Fibroblast of lung (primary cell): Measurements from ENCODE around the gene TLR1. TPM values are rescaled to one million over a fixed set of nuclear protein-coding genes. Genes with fewer than 3 reads are reported as not detected.
A peak's percentile ranks its signal among the peaks of the same experiment; 100 is the strongest.
"Not testable (repeated sequence)": the region's sequence is repeated elsewhere in the genome, so short reads cannot be mapped to it uniquely, and the experiment has no call there.

ENCODE experiments used
- DNase-seq, 2 donors: peaks; one replicate each; pipeline versions ENCODE4 v3.0.0 to v3.0.0-alpha.2; 2010; ENCODE audit warnings: low read depth in 2 of 2
- H2AFZ ChIP-seq: 2 replicates; pipeline ENCODE4 v1.5.1; 2012; ENCODE audit warnings: low read length, control low read depth, inconsistent platforms
- H3K27ac ChIP-seq: 2 replicates; pipeline ENCODE4 v1.5.1; 2011; ENCODE audit warnings: low read length, control low read depth; ENCODE audit not compliant: insufficient read depth
- H3K27me3 ChIP-seq: 2 replicates; pipeline ENCODE4 v1.5.1; 2011; ENCODE audit warnings: mild to moderate bottlenecking, low read length; ENCODE audit not compliant: control insufficient read depth, insufficient read depth
- H3K36me3 ChIP-seq: 2 replicates; pipeline ENCODE4 v1.5.1; 2011; ENCODE audit warnings: low read length; ENCODE audit not compliant: control insufficient read depth, insufficient read depth
- H3K4me1 ChIP-seq: 2 replicates; pipeline ENCODE4 v1.5.1; 2011; ENCODE audit warnings: low read length; ENCODE audit not compliant: control insufficient read depth, insufficient read depth; ENCODE audit errors: extremely low read depth
- H3K4me2 ChIP-seq: 2 replicates; pipeline ENCODE4 v1.5.1; 2011; ENCODE audit warnings: low read length, control low read depth; ENCODE audit not compliant: insufficient read depth; ENCODE audit errors: extremely low read depth
- H3K4me3 ChIP-seq, 4 experiments: fragments of 200-600 bp in 1 of 4; sonication (generic) in 1 of 4; replicated peaks in 1 of 4; 2 replicates each; pipeline ENCODE4 v1.5.1; 2011 to 2016; ENCODE audit warnings: low read length in 4 of 4, low read depth in 3 of 4, mild to moderate bottlenecking in 3 of 4, control low read depth in 2 of 4, inconsistent platforms in 1 of 4, mixed read lengths in 1 of 4; ENCODE audit not compliant: insufficient read depth in 1 of 4; ENCODE audit errors: control extremely low read depth in 1 of 4
- H3K79me2 ChIP-seq: 2 replicates; pipeline ENCODE4 v1.5.1; 2012; ENCODE audit warnings: mild to moderate bottlenecking, low read length, inconsistent platforms; ENCODE audit not compliant: control insufficient read depth, insufficient read depth
- H3K9ac ChIP-seq: 2 replicates; pipeline ENCODE4 v1.5.1; 2011; ENCODE audit warnings: mild to moderate bottlenecking, low read length, control low read depth; ENCODE audit not compliant: insufficient read depth
- H3K9me3 ChIP-seq: 2 replicates; pipeline ENCODE4 v1.5.1; 2012; ENCODE audit warnings: low read depth, low read length; ENCODE audit not compliant: control insufficient read depth, insufficient read depth
- H4K20me1 ChIP-seq: 2 replicates; pipeline ENCODE4 v1.5.1; 2011; ENCODE audit warnings: low read length; ENCODE audit not compliant: control insufficient read depth, insufficient read depth; ENCODE audit errors: extremely low read depth
- EZH2 ChIP-seq: IDR thresholded peaks from 2 replicates; pipeline ENCODE4 v1.5.1; 2012; ENCODE audit warnings: low read length, control low read depth, mild to moderate bottlenecking; ENCODE audit errors: missing control alignments
- polyA plus RNA-seq, 2 donors: library from polyadenylated mRNA; depleted of rRNA in 1 of 2; stranded (reverse) in 1 of 2; unstranded in 1 of 2; fragments of >200 nt; gene quantifications; 2 replicates each; pipeline ENCODE4 v1.2.1, GENCODE V29; 2011 to 2012; ENCODE audit warnings: missing spikeins in 1 of 2
- total RNA-seq: library from RNA; depleted of rRNA; stranded (reverse); fragments of >200 nt; gene quantifications from 2 replicates; pipeline ENCODE4 v1.2.1, GENCODE V29; 2014
- TF ChIP-seq, protein P1 (sequence below), 2 donors: IDR thresholded peaks in 1 of 2; conservative IDR thresholded peaks in 1 of 2; 1 replicate in 1 of 2; 2 replicates in 1 of 2; pipeline ENCODE4 v1.5.1; 2011 to 2012; ENCODE audit warnings: low read length in 2 of 2, control low read depth in 1 of 2, inconsistent platforms in 1 of 2, low read depth in 1 of 2, mild to moderate bottlenecking in 1 of 2

The TLR1 gene
- total and polyA plus RNA-seq, 2 donors (not counting 1 experiment from before 2014, with no cell fraction given), result 0.77 to 1.7 TPM

- H3K9ac ChIP-seq, result no peak overlapping the region
- H3K4me1 ChIP-seq, result no peaks in the 10 kb centered on the region
- no peak overlapping the region for H2AFZ ChIP-seq
- H3K79me2 ChIP-seq, result no peaks in the 10 kb centered on the region
- no peaks in the 10 kb centered on the region for H3K36me3 ChIP-seq
- H4K20me1 ChIP-seq, result no peaks in the 10 kb centered on the region
- no peak overlapping the region for H3K4me3 ChIP-seq
- no peak overlapping the region for H3K27ac ChIP-seq
- H3K27me3 ChIP-seq, result no peaks in the 10 kb centered on the region
- H3K4me2 ChIP-seq, result no peak overlapping the region
- no peak for DNase-seq
- H3K9me3 ChIP-seq, result no peaks in the 10 kb centered on the region
- no peak for TF ChIP-seq EZH2
- TF ChIP-seq, protein P1, sequence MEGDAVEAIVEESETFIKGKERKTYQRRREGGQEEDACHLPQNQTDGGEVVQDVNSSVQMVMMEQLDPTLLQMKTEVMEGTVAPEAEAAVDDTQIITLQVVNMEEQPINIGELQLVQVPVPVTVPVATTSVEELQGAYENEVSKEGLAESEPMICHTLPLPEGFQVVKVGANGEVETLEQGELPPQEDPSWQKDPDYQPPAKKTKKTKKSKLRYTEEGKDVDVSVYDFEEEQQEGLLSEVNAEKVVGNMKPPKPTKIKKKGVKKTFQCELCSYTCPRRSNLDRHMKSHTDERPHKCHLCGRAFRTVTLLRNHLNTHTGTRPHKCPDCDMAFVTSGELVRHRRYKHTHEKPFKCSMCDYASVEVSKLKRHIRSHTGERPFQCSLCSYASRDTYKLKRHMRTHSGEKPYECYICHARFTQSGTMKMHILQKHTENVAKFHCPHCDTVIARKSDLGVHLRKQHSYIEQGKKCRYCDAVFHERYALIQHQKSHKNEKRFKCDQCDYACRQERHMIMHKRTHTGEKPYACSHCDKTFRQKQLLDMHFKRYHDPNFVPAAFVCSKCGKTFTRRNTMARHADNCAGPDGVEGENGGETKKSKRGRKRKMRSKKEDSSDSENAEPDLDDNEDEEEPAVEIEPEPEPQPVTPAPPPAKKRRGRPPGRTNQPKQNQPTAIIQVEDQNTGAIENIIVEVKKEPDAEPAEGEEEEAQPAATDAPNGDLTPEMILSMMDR (conservative IDR thresholded peaks at IDR 0.05 in 1 of 2, IDR thresholded peaks at IDR 0.05 in 1 of 2; ENCODE audit: low read depth in 1 of 2, low read length in 2 of 2), result no peak
These were observed 6.7 kb upstream of the TLR1 start for GRCh38 chr4:38811297-38811696.

DNA sequence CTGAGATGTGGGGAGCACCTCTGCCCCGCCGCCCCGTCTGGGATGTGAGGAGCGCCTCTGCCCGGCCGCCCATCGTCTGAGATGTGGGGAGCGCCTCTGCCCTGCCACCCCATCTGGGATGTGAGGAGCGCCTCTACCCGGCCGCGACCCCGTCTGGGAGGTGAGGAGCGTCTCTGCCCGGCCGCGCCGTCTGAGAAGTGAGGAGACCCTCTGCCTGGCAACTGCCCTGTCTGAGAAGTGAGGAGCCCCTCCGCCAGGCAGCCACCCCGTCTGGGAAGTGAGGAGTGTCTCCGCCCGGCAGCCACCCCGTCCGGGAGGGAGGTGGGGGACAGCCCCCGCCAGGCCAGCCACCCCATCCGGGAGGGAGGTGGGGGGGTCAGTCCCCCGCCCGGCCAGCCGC is 2.9 kb upstream of the TLR1 start:
- H3K27ac ChIP-seq, H4K20me1 ChIP-seq, H3K36me3 ChIP-seq, H3K9me3 ChIP-seq, H3K4me2 ChIP-seq, H3K79me2 ChIP-seq, H3K9ac ChIP-seq, H3K4me1 ChIP-seq, H2AFZ ChIP-seq, DNase-seq, H3K4me3 ChIP-seq, H3K27me3 ChIP-seq: not testable (repeated sequence)

- H3K9ac ChIP-seq, DNase-seq, H3K27me3 ChIP-seq, H3K4me2 ChIP-seq, H4K20me1 ChIP-seq, H3K4me3 ChIP-seq, H2AFZ ChIP-seq, H3K4me1 ChIP-seq, H3K79me2 ChIP-seq, H3K36me3 ChIP-seq, H3K27ac ChIP-seq, H3K9me3 ChIP-seq: not testable (repeated sequence)
These were observed 1.7 kb upstream of the TLR1 start for GRCh38 chr4:38806251-38806650.

GRCh38 chr4:38805530-38806145 is 1.0 kb upstream of the TLR1 start:
- Histone ChIP-seq H3K79me2 (no peaks in the 10 kb centered on the region), H4K20me1 (no peaks in the 10 kb centered on the region), H2AFZ (peak overlapping the region; percentile 73), H3K9me3 (no peaks in the 10 kb centered on the region), H3K9ac (no peak overlapping the region), H3K36me3 (no peaks in the 10 kb centered on the region), H3K4me1 (no peaks in the 10 kb centered on the region), H3K27me3 (no peaks in the 10 kb centered on the region), H3K4me2 (peak overlapping the region; percentile 11), H3K4me3 (no peak overlapping the region), H3K27ac (no peak overlapping the region)
- DNase-seq, result peak in 1 of 2 donors; percentile 10
- TF ChIP-seq EZH2, result no peak
- TF ChIP-seq, protein P1 (conservative IDR thresholded peaks at IDR 0.05 in 1 of 2, IDR thresholded peaks at IDR 0.05 in 1 of 2; ENCODE audit: low read depth in 1 of 2, low read length in 2 of 2), result no peak
